Lower leg skin (tissue), 4 donors: Measurements from ENCODE around the gene HSDL1. TPM values are rescaled to one million over a fixed set of nuclear protein-coding genes. Genes with fewer than 3 reads are reported as not detected.

Source experiments
- DNase-seq, 2 donors: peaks; one replicate each; pipeline ENCODE4 v3.0.0-alpha.2; 2019; ENCODE audit warnings: low spot score in 2 of 2
- H3K4me3 ChIP-seq: fragments of 200-600 bp; sonication (generic); 2 replicates; pipeline ENCODE4 v1.5.1; 2017; ENCODE audit warnings: mild to moderate bottlenecking, low read depth; ENCODE audit not compliant: poor library complexity, severe bottlenecking
- POLR2A ChIP-seq, 2 donors: fragments of 450-650 bp; IDR thresholded peaks; one replicate each; pipeline ENCODE4 v1.6.1; 2016 to 2017; ENCODE audit warnings: antibody characterized with exemption in 2 of 2, mild to moderate bottlenecking in 1 of 2, moderate library complexity in 1 of 2
- WGBS, 2 donors: methylation state at CpG; one replicate each; pipeline ENCODE4 v1.1.5; 2018; 5-methylcytosine and 5-hydroxymethylcytosine counted together
- intact Hi-C: fragments of 100-400 bp; cut with DNase I; formaldehyde crosslinking; loops from one replicate; pipeline ENCODE4 v1.15.0; 2023; ENCODE audit warnings: low total_unique reads
- total RNA-seq, 4 donors: library from RNA; depleted of rRNA; stranded (reverse); fragments of >200 nt; gene quantifications; one replicate each; pipeline ENCODE4 v1.1.0, GENCODE V29; 2016
- TF ChIP-seq, protein P1 (sequence below), 3 donors: fragments of 450-650 bp; IDR thresholded peaks; one replicate each; pipeline ENCODE4 v1.5.1; 2016; ENCODE audit warnings: antibody characterized with exemption in 3 of 3, mild to moderate bottlenecking in 3 of 3, moderate library complexity in 2 of 3

Gene HSDL1
- total RNA-seq, 4 donors from 2014 or later, result 8.0 to 14.2 (median 12.0) TPM

DNA sequence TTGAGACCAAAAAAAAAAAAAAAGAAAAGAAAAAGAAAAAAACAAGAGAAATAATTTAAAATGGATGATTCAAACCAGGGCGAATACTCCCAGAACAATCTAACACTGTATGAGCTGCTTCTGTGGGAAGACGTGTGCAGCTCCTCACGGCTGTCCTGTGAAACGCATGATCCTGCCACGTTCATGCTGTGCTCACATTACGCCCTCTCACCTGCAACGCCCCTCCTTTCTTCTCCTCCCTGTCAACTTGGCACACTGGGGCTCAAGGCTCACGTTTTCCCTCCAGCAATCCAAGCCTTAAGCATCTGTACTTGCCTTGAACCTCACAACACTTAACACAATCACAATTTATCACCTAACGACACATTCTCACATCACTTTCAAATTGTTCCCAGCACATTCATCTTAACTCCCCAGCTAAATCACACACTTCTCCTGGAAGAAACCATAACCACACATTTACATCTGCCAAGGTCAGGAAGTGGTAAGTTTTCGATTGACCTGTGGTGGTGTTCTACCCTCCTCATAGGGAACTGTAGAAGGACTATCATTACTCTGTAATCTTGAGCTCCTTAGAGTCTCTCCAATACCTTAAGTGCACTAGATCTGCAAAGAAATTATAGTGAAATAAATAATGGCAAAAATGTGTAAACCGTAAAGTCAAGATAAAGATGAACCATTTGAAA is 57.4 kb downstream of the HSDL1 start:
- H3K4me3 ChIP-seq, result no peak overlapping the region
- TF ChIP-seq, protein P1, sequence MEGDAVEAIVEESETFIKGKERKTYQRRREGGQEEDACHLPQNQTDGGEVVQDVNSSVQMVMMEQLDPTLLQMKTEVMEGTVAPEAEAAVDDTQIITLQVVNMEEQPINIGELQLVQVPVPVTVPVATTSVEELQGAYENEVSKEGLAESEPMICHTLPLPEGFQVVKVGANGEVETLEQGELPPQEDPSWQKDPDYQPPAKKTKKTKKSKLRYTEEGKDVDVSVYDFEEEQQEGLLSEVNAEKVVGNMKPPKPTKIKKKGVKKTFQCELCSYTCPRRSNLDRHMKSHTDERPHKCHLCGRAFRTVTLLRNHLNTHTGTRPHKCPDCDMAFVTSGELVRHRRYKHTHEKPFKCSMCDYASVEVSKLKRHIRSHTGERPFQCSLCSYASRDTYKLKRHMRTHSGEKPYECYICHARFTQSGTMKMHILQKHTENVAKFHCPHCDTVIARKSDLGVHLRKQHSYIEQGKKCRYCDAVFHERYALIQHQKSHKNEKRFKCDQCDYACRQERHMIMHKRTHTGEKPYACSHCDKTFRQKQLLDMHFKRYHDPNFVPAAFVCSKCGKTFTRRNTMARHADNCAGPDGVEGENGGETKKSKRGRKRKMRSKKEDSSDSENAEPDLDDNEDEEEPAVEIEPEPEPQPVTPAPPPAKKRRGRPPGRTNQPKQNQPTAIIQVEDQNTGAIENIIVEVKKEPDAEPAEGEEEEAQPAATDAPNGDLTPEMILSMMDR (IDR thresholded peaks at IDR 0.05), result no peak
- TF ChIP-seq POLR2A (IDR thresholded peaks at IDR 0.05), result no peak
- WGBS, 2 donors, result 76 to 81% methylated on average over 11 of the region's 11 CpGs
- no peak for DNase-seq
- intact Hi-C loops, result no loop called here

DNA sequence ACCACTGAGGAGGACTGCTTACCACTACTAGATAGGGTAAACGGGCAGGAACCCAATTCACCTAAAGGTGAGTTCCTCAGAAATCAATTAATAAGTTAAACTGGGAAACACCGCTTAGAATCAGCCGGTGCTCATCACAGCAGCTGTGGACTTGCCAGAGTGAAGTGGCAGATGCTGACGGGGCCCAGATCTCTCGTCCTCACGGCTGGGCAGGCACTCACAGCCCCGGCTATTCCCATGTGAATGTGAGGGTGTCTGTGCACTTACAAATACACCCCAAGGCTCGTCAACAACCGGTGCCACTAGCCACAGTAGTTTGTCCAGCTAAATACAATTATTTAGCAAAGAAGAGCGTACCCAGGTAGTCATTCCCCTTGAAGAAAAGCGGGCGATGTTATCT is 58.0 kb downstream of the HSDL1 start:
- intact Hi-C loops, result no loop called here
- 88 to 89% methylated on average over 12 of the region's 12 CpGs for WGBS, 2 donors
- TF ChIP-seq, protein P1 (IDR thresholded peaks at IDR 0.05), result no peak
- no peak for TF ChIP-seq POLR2A (IDR thresholded peaks at IDR 0.05)
- H3K4me3 ChIP-seq, result no peak overlapping the region
- DNase-seq, result no peak

DNA sequence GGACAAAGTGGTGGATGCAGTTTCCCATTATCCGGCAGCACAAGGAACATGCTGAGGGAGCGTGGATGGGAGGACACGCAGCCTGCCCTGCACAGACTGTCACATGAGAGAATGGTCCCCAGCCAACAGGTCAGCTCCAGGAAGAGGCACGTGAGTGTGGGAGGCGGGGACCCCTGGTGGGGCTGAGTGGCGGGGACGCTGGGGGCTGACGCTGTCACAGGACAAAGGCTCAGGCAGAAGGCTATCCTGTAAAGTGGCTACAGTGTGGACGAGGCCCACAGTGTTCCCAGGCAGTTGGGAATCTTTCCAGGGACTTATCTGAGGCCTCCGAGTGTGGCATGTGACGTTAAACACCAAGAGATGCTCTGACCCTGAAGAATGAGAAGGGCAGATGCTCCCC is 58.6 kb downstream of the HSDL1 start:
- TF ChIP-seq, protein P1 (IDR thresholded peaks at IDR 0.05), result no peak
- no peak for TF ChIP-seq POLR2A (IDR thresholded peaks at IDR 0.05)
- intact Hi-C loops, result no loop called here
- no peak overlapping the region for H3K4me3 ChIP-seq
- 72 to 78% methylated on average over 11 of the region's 11 CpGs for WGBS, 2 donors
- no peak for DNase-seq

DNA sequence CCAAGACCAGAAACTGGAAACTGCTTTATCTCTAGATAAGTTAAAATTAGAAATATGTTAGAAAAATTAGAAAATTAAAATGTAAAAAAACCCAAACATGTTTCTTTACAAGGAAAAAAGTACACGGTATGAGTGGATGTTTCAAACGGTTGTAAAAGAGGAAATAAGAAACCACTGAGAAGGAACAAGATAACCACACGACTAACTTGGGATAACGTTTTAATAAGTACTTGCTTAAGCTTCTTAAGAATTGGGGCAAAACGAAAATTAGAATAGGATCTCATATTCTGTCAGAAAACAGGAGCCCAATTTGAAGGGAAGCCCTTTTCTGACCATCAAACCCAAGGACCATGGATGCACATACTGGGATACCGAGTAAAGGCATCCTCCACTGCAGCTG is 59.2 kb downstream of the HSDL1 start:
- TF ChIP-seq, protein P1 (IDR thresholded peaks at IDR 0.05), result no peak
- TF ChIP-seq POLR2A (IDR thresholded peaks at IDR 0.05), result no peak
- H3K4me3 ChIP-seq, result no peak overlapping the region
- no peak for DNase-seq
- intact Hi-C loops, result no loop called here
- 69 to 71% methylated on average over 6 of the region's 6 CpGs for whole genome bisulfite sequencing, 2 donors

DNA sequence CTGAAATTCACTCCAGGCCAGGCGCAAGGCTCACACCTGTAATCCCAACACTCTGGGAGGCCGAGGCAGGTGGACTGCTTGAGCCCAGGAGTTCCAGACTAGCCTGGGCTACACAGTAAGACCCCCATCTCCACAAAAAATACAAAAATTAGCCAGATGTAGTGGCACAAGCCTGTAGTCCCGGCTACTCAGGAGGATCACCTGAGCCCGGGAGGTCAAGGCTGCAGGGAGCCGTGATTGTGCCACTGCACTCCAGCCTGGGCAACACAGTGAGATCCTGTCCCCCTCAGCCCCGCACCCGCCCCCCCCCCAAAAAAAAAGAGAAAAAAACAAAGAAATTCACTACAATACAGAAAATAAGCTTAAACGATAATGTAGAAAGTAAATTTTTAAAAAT is 59.7 kb downstream of the HSDL1 start:
- no peak for TF ChIP-seq POLR2A (IDR thresholded peaks at IDR 0.05)
- TF ChIP-seq, protein P1 (IDR thresholded peaks at IDR 0.05), result no peak
- H3K4me3 ChIP-seq, result no peak overlapping the region
- DNase-seq, result no peak
- intact Hi-C loops, result no loop called here
- WGBS, 2 donors, result 91 to 94% methylated on average over 8 of the region's 8 CpGs
